Liver (tissue), 9 donors: Measurements from ENCODE around the gene OSBPL5. TPM values are rescaled to one million over a fixed set of nuclear protein-coding genes. Genes with fewer than 3 reads are reported as not detected.

ENCODE experiments used
- DNase-seq: peaks from one replicate; pipeline ENCODE4 v3.0.0-alpha.2; 2017; ENCODE audit warnings: low spot score
- H3K27ac ChIP-seq, 2 donors: one replicate each; pipeline ENCODE4 v1.7.0; 2013; ENCODE audit warnings: inconsistent platforms in 2 of 2, low read length in 2 of 2, control low read depth in 1 of 2, low read depth in 1 of 2, mild to moderate bottlenecking in 1 of 2
- H3K27me3 ChIP-seq, 4 donors: one replicate each; pipeline versions ENCODE4 v1.6.1 to v1.7.0; 2013; ENCODE audit warnings: low read length in 3 of 4, inconsistent platforms in 1 of 4, mild to moderate bottlenecking in 1 of 4, moderate library complexity in 1 of 4; ENCODE audit not compliant: control insufficient read depth in 4 of 4, insufficient read depth in 4 of 4
- H3K36me3 ChIP-seq, 4 donors: one replicate each; pipeline versions ENCODE4 v1.6.1 to v1.7.0; 2013; ENCODE audit warnings: low read length in 3 of 4, mild to moderate bottlenecking in 3 of 4, low read depth in 1 of 4, moderate library complexity in 1 of 4; ENCODE audit not compliant: control insufficient read depth in 4 of 4, insufficient read depth in 3 of 4
- H3K4me1 ChIP-seq, 4 donors: one replicate each; pipeline versions ENCODE4 v1.6.1 to v1.7.0; 2013; ENCODE audit warnings: low read length in 3 of 4, mild to moderate bottlenecking in 3 of 4, moderate library complexity in 1 of 4; ENCODE audit not compliant: control insufficient read depth in 4 of 4, insufficient read depth in 4 of 4
- H3K4me3 ChIP-seq, 3 donors: one replicate each; pipeline versions ENCODE4 v1.6.1 to v1.7.0; 2013; ENCODE audit warnings: low read length in 3 of 3, control low read depth in 1 of 3, low read depth in 1 of 3, mild to moderate bottlenecking in 1 of 3
- H3K9ac ChIP-seq, 2 donors: one replicate each; pipeline ENCODE4 v1.7.0; 2013; ENCODE audit warnings: low read length in 2 of 2, mild to moderate bottlenecking in 2 of 2, moderate library complexity in 2 of 2, control low read depth in 1 of 2, low read depth in 1 of 2
- H3K9me3 ChIP-seq, 4 donors: one replicate each; pipeline versions ENCODE4 v1.6.1 to v1.7.0; 2013; ENCODE audit warnings: low read length in 3 of 4; ENCODE audit not compliant: control insufficient read depth in 4 of 4
- FOXA1 ChIP-seq: IDR thresholded peaks from 2 replicates; pipeline ENCODE4 v1.6.1; 2016; ENCODE audit warnings: antibody characterized with exemption
- GABPA ChIP-seq, 2 donors: IDR thresholded peaks in 1 of 2; conservative IDR thresholded peaks in 1 of 2; 2 replicates each; pipeline ENCODE4 v1.6.1; 2016; ENCODE audit warnings: antibody characterized with exemption in 2 of 2, mild to moderate bottlenecking in 1 of 2, moderate library complexity in 1 of 2
- NR2F2 ChIP-seq: IDR thresholded peaks from 2 replicates; pipeline ENCODE4 v1.6.1; 2016; ENCODE audit warnings: antibody characterized with exemption
- RXRA ChIP-seq, 2 donors: IDR thresholded peaks; 2 replicates each; pipeline ENCODE4 v1.6.1; 2017 to 2018; ENCODE audit warnings: antibody characterized with exemption in 2 of 2, mild to moderate bottlenecking in 1 of 2
- SP1 ChIP-seq: IDR thresholded peaks from 2 replicates; pipeline ENCODE4 v1.6.1; 2018; ENCODE audit warnings: antibody characterized with exemption, mild to moderate bottlenecking
- TAF1 ChIP-seq: conservative IDR thresholded peaks from 2 replicates; pipeline ENCODE4 v1.6.1; 2016; ENCODE audit warnings: antibody characterized with exemption, mild to moderate bottlenecking
- WGBS: extraction: QIAGEN DNeasy Blood & Tissue Kit; methylation state at CpG from one replicate; pipeline ENCODE4 v1.1.7; 2013; 5-methylcytosine and 5-hydroxymethylcytosine counted together
- polyA plus RNA-seq, 2 donors: library from polyadenylated mRNA; stranded (reverse) in 1 of 2; unstranded in 1 of 2; fragments of 200-250 nt in 1 of 2; fragments of >200 nt in 1 of 2; fragmentation: Nextera tagmentation in 1 of 2; extraction: Ambion mirVana in 1 of 2; gene quantifications; one replicate each; pipeline versions ENCODE4 v1.2.1 to v1.2.3, GENCODE V29; 2013 to 2015
- total RNA-seq, 2 donors: library from RNA; depleted of rRNA; stranded (reverse); fragments of >200 nt; gene quantifications; one replicate each; pipeline ENCODE4 v1.2.3, GENCODE V29; 2014
- TF ChIP-seq, protein P1 (sequence below): IDR thresholded peaks from 2 replicates; pipeline ENCODE4 v1.6.1; 2016; ENCODE audit warnings: antibody characterized with exemption
- TF ChIP-seq, protein P2 (sequence below): fragments of 150-350 bp; IDR thresholded peaks from 2 replicates; pipeline ENCODE4 v1.5.1; 2017; ENCODE audit warnings: improper control_type of control experiment, low read depth, low read length; ENCODE audit not compliant: missing input control
- TF ChIP-seq, protein P3 (sequence below): IDR thresholded peaks from 2 replicates; pipeline ENCODE4 v1.6.1; 2016; ENCODE audit warnings: antibody characterized with exemption, mild to moderate bottlenecking
- TF ChIP-seq, protein P4 (sequence below): IDR thresholded peaks from 2 replicates; pipeline ENCODE4 v1.6.1; 2016; ENCODE audit warnings: antibody characterized with exemption
- donor health status: healthy.
- donor health status: healthy.
- donor health status: healthy.
- donor health status: healthy.
- donor health status: healthy.

Gene OSBPL5
- total and polyA plus RNA-seq, 4 donors: 0.74 to 6.2 (median 3.9) TPM

DNA sequence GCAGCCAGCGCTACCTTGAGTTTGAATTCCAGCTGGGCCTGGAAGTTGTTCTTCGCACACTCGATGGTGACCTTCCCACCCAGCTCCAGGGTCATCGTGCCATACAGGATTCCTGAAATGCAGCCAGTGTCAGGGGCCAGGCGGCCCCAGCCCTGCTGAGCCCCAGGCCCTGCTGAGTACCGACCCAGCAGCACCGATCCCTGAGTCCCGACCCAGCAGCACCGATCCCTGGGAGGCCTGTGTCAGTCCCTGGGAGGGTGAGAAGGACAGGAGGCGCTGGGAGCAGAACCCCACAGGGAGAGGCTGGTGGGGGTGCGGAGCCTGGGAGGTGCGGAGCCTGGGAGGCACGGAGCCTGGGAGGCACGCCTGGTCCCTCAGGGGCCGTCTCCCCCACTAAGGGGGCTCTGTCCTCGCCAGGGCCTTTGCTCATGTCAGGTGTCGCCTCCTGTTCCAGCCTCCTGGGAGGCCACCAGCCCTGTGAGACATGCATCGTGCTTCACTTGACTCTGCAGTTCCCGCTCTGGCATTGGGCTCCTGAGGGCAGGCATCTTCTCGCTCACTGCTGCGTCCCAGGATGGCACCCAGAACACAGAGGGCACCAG, 70.8 kb downstream of the OSBPL5 start:
- H3K4me3 ChIP-seq: no peak overlapping the region
- TF ChIP-seq, protein P1, sequence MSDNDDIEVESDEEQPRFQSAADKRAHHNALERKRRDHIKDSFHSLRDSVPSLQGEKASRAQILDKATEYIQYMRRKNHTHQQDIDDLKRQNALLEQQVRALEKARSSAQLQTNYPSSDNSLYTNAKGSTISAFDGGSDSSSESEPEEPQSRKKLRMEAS: no peak
- TF ChIP-seq SP1: no peak
- no peak for TF ChIP-seq NR2F2
- no peak for TF ChIP-seq TAF1
- TF ChIP-seq GABPA (IDR thresholded peaks at IDR 0.05 in 1 of 2, conservative IDR thresholded peaks at IDR 0.05 in 1 of 2): no peak

DNA sequence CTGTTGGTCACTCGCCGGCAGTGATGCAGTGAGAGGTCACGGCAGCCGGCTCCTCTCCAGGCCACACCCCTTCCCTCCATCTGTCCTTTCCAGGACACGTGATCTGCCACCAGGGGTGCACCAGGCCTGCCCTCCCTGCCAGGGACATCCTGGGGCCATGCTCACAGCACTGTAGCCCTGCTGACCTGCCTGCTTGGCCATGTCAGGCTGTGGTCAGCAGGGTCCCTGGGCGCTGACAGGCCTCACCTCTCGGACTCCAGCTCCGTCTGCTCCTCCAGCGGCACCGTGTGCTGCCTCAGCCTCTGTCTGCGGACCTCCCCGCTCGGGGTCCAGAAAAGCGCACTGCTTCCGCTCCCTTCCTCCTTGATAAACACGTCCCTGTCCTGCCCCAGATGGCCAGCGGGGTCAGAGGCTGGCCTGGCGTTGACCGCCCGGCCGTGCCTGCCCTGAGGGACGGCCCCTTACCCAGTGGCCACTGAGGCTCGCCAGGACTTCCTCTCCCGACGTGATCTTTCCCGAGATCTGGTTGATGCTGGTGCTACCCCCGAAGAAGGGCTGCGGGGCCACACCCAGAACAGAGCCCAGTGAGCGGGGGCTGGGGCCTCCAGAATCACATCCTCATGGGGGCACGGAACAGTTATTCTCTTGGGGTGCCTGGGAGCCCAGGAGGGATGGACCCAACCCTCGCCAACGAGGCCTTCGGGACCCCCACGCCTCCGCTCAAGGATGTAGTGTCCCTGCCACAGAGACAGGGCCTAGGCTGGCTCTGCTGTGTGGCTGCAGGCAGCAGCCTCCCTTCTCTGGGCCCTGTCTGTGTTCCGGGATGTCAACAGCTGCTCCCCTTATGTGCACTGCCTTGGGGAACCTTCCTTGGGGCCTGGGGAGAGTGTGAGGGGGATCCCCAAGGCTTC, 71.6 kb downstream of the OSBPL5 start:
- Histone ChIP-seq H3K4me1 (no peaks in the 10 kb centered on the region), H3K9ac (no peak overlapping the region), H3K9me3 (no peaks in the 10 kb centered on the region), H3K36me3 (no peaks in the 10 kb centered on the region), H3K27me3 (no peaks in the 10 kb centered on the region), H3K4me3 (no peak overlapping the region), H3K27ac (peak overlapping the region in 1 of 2 donors; percentile 12)
- TF ChIP-seq, protein P2, sequence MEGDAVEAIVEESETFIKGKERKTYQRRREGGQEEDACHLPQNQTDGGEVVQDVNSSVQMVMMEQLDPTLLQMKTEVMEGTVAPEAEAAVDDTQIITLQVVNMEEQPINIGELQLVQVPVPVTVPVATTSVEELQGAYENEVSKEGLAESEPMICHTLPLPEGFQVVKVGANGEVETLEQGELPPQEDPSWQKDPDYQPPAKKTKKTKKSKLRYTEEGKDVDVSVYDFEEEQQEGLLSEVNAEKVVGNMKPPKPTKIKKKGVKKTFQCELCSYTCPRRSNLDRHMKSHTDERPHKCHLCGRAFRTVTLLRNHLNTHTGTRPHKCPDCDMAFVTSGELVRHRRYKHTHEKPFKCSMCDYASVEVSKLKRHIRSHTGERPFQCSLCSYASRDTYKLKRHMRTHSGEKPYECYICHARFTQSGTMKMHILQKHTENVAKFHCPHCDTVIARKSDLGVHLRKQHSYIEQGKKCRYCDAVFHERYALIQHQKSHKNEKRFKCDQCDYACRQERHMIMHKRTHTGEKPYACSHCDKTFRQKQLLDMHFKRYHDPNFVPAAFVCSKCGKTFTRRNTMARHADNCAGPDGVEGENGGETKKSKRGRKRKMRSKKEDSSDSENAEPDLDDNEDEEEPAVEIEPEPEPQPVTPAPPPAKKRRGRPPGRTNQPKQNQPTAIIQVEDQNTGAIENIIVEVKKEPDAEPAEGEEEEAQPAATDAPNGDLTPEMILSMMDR: no peak
- TF ChIP-seq NR2F2 (peak; percentile 76), RXRA (IDR thresholded peaks at IDR 0.05) (peak; percentile 53 to 60), FOXA1 (no peak)
- TF ChIP-seq, protein P3, sequence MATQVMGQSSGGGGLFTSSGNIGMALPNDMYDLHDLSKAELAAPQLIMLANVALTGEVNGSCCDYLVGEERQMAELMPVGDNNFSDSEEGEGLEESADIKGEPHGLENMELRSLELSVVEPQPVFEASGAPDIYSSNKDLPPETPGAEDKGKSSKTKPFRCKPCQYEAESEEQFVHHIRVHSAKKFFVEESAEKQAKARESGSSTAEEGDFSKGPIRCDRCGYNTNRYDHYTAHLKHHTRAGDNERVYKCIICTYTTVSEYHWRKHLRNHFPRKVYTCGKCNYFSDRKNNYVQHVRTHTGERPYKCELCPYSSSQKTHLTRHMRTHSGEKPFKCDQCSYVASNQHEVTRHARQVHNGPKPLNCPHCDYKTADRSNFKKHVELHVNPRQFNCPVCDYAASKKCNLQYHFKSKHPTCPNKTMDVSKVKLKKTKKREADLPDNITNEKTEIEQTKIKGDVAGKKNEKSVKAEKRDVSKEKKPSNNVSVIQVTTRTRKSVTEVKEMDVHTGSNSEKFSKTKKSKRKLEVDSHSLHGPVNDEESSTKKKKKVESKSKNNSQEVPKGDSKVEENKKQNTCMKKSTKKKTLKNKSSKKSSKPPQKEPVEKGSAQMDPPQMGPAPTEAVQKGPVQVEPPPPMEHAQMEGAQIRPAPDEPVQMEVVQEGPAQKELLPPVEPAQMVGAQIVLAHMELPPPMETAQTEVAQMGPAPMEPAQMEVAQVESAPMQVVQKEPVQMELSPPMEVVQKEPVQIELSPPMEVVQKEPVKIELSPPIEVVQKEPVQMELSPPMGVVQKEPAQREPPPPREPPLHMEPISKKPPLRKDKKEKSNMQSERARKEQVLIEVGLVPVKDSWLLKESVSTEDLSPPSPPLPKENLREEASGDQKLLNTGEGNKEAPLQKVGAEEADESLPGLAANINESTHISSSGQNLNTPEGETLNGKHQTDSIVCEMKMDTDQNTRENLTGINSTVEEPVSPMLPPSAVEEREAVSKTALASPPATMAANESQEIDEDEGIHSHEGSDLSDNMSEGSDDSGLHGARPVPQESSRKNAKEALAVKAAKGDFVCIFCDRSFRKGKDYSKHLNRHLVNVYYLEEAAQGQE: no peak
- TF ChIP-seq, protein P4, sequence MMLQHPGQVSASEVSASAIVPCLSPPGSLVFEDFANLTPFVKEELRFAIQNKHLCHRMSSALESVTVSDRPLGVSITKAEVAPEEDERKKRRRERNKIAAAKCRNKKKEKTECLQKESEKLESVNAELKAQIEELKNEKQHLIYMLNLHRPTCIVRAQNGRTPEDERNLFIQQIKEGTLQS: no peak
- no peak for DNase-seq
- 79% methylated on average over 36 of the region's 36 CpGs for WGBS

More for the DNA sequence above, 70.8 kb downstream of the OSBPL5 start:
- no peak overlapping the region for H3K27ac ChIP-seq
- no peak for DNase-seq
- H3K36me3 ChIP-seq: no peaks in the 10 kb centered on the region
- no peaks in the 10 kb centered on the region for H3K27me3 ChIP-seq
- H3K4me1 ChIP-seq: no peaks in the 10 kb centered on the region
- WGBS: 91% methylated on average over 21 of the region's 21 CpGs
- no peaks in the 10 kb centered on the region for H3K9me3 ChIP-seq
- H3K9ac ChIP-seq: no peak overlapping the region
